HG03108 (cell line): ENCODE measurements around the gene PIN4.
A peak's percentile ranks its signal among the peaks of the same experiment; 100 is the strongest.
"Not testable (repeated sequence)": the region's sequence is repeated elsewhere in the genome, so short reads cannot be mapped to it uniquely, and the experiment has no call there.

Experiments used
- ATAC-seq: cut with Tn5 transposase; IDR thresholded peaks from one replicate; pipeline ENCODE4 v1.9.1; 2021; ENCODE audit warnings: moderate library complexity; ENCODE audit not compliant: unreplicated experiment

The PIN4 gene

GRCh38 chrX:72201836-72202536, 20.4 kb downstream of the PIN4 start:
- no peak for ATAC-seq

GRCh38 chrX:72202792-72203401, 21.3 kb downstream of the PIN4 start:
- no peak for ATAC-seq

GRCh38 chrX:72203421-72203820, 21.9 kb downstream of the PIN4 start:
- no peak for ATAC-seq

GRCh38 chrX:72205706-72206105, 24.1 kb downstream of the PIN4 start:
- no peak for ATAC-seq

GRCh38 chrX:72207366-72207765, 25.8 kb downstream of the PIN4 start:
- ATAC-seq = no peak

GRCh38 chrX:72208126-72208800, 26.7 kb downstream of the PIN4 start:
- ATAC-seq = no peak

GRCh38 chrX:72216973-72217372, 35.4 kb downstream of the PIN4 start:
- ATAC-seq = no peak

GRCh38 chrX:72220375-72220774, 38.8 kb downstream of the PIN4 start:
- not testable (repeated sequence) for ATAC-seq

- ATAC-seq = no peak
These were observed 48.7 kb downstream of the PIN4 start for GRCh38 chrX:72230290-72230689.

- no peak for ATAC-seq
These were observed 55.3 kb downstream of the PIN4 start for GRCh38 chrX:72236841-72237240.

GRCh38 chrX:72238183-72238582, 56.6 kb downstream of the PIN4 start:
- no peak for ATAC-seq

- ATAC-seq = peak; percentile 94
These were observed 57.3 kb downstream of the PIN4 start, which contains the start of gene ERCC6L for GRCh38 chrX:72238721-72239475. Gene ERCC6L (minus strand): TSS chrX:72239027. CDS start chrX:72238911, 116 bp downstream.

- no peak for ATAC-seq
These were observed 59.4 kb downstream of the PIN4 start for GRCh38 chrX:72240976-72241375.

- ATAC-seq = no peak
These were observed 61.9 kb downstream of the PIN4 start for GRCh38 chrX:72243472-72243871.

GRCh38 chrX:72245461-72246089, 64.0 kb downstream of the PIN4 start:
- ATAC-seq = no peak

- no peak for ATAC-seq
These were observed 65.8 kb downstream of the PIN4 start for GRCh38 chrX:72247206-72247942.
